Daoy (cell line): ENCODE results near the gene ZNF768. TPM values are rescaled to one million over a fixed set of nuclear protein-coding genes. Genes with fewer than 3 reads are reported as not detected.
A peak's percentile ranks its signal among the peaks of the same experiment; 100 is the strongest.
"Not testable (repeated sequence)": the region's sequence is repeated elsewhere in the genome, so short reads cannot be mapped to it uniquely, and the experiment has no call there.

ENCODE experiments used
- DNase-seq: peaks from one replicate; pipeline ENCODE4 v3.0.0-alpha.2; 2015; ENCODE audit warnings: low read depth
- total RNA-seq: library from RNA; depleted of rRNA; stranded (reverse); fragments of >200 nt; shearing (Covaris generic); gene quantifications from 2 replicates; pipeline ENCODE4 v1.2.3, GENCODE V29; 2014

Gene ZNF768
- total RNA-seq, 1 experiment from 2014 or later, result 19.2 TPM

- no peak for DNase-seq
Observed at GRCh38 chr16:30510376-30510938, 15.9 kb downstream of the ZNF768 start.

DNA sequence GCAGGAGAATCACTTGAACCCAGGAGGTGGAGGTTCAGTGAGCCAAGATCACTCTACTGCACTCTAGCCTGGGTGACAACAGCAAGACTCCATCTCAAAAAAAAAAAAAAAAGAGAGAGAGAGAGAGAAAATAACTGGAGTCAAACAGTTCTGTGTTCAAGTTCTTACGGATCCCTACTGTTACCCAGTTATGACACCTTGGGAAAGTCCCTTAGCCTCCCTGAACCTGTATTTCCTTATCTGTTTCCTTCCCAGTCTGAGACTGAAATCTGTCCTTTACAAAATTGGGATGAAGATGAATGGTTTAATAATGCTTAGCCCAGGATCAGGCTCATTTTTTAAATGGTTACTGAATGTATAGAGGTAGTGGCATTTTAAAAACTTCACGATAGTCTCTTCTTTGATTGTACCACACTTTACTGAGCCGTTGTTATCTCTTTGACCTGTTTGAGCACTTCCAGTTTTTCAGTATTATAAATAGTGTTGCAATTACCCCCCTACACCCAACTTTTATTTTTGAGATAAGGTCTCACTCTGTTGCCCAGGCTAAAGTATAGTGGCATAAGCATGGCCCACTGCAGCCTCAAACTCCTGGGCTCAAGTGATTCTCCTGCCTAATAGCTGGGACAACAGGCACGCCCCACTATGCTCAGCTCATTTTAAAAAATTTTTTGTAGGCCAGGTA is 17.1 kb downstream of the ZNF768 start:
- DNase-seq, result no peak

DNA sequence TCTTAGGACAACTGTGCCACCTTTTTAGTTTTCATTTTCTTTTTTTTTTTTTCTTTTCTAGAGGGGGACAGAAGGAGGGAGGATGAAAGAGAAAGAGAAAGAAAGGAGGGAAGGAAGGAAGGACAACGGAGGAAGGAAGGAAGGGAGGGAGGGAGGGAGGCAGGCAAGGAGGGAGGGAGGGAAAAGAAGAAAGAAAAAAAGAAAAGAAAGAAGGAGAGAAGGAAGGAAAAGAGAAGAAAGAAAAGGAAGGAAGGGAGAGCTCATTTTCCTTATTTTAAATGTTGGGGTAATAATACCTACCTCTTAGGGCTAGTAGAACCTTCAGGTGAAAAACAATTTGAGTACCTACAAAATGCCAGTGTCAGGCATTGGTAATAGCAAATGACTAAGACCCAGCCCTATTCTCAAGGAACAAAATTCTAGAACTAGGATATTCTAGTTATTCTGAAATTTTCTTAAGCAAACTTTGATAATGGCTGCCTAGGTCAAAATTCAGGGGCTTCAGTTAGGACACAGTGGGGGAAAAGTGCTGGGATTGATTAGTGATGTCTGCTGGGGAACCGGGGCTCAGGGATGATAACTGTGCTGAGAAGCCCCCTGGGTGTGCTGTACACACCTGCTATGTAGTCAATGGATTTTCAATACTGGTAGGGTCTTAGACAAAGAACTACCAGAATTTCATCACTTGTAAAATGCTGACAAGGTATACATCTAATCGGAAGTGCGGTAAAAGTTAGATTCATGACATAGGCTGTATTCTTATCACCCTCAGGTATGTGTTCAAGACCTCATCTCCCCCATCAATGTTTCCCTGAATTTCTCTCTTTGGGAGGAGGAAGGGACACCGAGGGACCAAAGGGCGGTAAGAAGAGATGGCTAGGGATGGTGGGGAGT is 22.7 kb downstream of the ZNF768 start:
- DNase-seq, result no peak

- no peak for DNase-seq
Observed at GRCh38 chr16:30499284-30499683, 27.1 kb downstream of the ZNF768 start.

GRCh38 chr16:30494709-30495108 is 31.7 kb downstream of the ZNF768 start:
- no peak for DNase-seq

DNA sequence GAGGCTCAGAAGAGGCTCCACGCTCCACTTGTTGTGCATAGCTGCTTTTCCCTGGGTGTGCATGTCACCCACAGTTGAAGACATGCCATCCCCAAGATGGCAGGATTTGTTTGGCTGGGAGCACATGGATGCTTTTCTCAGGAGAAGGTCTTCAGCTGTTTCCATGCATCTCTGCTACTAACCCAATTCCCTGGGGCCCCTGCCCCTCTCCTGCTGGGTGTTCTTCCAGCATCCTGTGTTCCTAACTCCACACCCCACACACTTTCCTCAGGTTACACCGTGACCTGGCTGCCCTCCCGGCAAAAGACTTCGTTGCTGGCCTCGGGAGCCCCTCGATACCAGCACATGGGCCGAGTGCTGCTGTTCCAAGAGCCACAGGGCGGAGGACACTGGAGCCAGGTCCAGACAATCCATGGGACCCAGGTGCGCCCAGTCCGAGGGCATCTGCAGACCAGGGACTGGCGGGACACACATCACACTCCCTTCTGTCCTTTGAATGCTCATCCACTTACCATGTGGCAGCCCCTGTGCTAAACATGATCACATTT is 32.4 kb downstream of the ZNF768 start:
- no peak for DNase-seq

- peak; percentile 80 for DNase-seq
Observed at GRCh38 chr16:30491744-30492308, 34.5 kb downstream of the ZNF768 start.

- no peak for DNase-seq
Observed at GRCh38 chr16:30491229-30491628, 35.1 kb downstream of the ZNF768 start.

GRCh38 chr16:30490210-30490609 is 36.2 kb downstream of the ZNF768 start:
- DNase-seq, result no peak

DNA sequence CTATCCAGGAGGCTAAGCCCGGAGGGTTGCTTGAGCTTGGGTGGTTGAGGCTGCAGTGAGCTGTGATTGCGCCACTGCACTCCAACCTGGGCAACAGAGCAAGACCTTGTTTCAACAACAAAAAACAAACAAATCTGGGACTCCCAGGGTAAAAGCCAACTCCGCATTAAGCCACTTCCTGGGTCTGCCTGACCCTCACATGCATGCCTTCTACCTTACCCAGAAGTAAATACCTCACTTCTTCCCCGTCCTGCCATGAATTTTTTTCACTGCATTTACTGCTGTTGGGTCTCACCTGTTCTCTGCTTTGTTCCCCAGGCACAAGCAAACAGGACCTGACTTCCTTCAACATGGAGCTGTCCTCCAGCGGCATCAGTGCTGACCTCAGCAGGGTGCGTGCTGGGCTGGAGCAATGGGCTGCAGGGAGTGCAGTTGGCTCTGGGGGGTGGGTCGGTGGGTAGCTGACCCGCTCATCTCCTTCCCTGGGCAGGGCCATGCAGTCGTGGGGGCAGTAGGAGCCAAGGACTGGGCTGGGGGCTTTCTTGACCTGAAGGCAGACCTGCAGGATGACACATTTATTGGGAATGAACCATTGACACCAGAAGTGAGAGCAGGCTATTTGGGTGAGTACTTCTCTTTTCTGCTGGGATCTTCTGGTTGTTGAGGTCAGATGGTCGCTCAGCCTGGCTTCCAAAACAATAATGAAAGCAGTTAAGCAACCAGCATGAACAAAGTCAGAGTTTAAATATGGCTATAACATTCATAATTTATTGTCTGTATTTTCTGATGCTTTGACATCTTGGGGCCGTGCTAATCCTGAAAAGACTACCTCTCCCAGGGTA is 37.4 kb downstream of the ZNF768 start:
- DNase-seq, result no peak

DNA sequence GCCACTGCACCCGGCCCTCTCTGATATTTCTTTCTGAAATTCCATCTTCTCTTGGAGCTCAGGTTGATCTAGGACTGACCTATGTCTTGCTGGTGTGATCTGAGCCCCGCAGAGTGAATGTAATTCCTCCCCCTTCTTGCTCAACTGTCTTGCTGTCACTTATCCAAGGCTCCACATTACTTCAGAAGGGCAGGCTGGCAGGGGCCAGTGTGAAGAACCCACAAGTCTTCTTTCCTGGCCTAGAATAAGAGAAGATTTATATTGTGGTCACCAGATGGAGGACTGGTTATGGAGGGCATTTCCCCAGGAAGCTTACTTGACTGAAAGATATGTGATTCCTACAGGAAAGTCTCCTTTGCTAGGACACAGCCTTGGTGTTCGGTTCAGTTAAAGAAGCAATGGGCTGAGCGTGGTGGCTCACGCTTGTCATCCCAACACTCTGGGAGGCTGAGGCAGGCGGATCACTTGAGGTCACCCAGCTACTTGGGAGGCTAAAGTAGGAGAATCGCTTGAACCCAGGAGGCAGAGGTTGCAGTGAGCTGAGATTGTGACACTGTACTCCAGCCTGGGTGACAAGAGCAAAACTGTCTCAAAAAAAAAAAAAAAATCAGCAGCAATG is 40.4 kb downstream of the ZNF768 start:
- DNase-seq, result peak; percentile 6

DNA sequence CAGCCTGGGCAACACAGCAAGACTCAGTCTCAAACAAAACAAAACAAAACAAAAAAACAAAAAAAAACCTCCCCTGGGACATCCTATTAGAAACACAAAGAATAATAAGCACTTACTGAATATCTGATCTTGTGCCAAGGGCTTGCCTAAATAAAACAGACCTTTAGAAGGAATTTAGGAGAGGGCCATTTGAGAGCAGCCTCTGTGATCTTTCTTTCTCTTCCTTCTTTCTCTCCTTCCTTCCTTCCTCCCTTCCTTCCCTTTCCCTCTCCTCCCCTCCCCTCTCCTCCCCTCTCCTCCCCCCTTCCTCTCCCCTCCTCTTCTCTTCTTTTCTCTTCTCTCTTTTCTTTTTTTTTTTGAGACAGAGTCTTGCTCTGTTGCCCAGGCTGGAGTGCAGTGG is 41.5 kb downstream of the ZNF768 start:
- DNase-seq, result no peak

- no peak for DNase-seq
Observed at GRCh38 chr16:30482366-30482765, 44.0 kb downstream of the ZNF768 start.

DNA sequence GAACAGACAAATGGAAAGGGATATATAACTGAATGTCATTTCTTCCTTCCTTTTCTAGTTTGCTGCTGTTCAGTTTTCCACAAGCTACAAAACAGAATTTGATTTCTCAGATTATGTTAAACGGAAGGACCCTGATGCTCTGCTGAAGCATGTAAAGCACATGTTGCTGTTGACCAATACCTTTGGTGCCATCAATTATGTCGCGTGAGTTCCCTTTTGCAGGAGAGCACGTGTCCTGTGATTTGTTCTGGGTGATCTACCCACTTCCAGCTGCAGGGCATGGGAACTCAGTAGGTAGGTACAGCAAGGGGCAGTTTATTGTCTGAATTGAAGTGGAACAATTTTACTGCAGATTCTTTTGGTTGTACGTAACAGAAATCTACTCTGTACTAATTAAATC is 45.0 kb downstream of the ZNF768 start:
- no peak for DNase-seq

DNA sequence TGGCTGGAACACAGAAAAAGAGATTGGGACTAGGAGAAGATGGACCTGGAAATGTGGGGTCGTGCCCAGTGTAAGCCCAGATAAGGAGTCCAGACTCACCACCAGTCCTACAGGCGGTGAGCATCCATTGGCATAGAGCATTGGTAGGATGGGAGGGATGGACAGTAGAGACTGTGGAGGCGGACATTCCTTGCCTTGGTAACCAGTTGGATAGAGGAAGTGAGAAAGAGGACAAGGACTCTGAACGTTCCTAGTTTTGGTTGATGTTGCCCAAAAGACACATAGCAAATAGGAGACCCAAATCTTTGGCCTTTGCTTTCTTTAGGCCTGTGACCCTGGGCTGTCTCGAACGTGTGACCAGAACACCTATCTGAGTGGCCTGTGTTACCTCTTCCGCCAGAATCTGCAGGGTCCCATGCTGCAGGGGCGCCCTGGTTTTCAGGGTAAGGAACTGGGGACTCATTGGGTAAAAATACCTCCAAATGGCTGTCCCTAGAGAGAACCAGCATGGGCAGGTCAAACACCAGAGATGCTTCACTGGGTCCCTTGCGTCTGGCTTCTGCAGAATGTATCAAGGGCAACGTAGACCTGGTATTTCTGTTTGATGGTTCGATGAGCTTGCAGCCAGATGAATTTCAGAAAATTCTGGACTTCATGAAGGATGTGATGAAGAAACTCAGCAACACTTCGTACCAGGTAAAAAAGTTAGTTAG is 47.4 kb downstream of the ZNF768 start:
- no peak for DNase-seq

GRCh38 chr16:30477773-30478172 is 48.6 kb downstream of the ZNF768 start:
- DNase-seq, result not testable (repeated sequence)

GRCh38 chr16:30476991-30477390 is 49.4 kb downstream of the ZNF768 start:
- DNase-seq, result no peak

DNA sequence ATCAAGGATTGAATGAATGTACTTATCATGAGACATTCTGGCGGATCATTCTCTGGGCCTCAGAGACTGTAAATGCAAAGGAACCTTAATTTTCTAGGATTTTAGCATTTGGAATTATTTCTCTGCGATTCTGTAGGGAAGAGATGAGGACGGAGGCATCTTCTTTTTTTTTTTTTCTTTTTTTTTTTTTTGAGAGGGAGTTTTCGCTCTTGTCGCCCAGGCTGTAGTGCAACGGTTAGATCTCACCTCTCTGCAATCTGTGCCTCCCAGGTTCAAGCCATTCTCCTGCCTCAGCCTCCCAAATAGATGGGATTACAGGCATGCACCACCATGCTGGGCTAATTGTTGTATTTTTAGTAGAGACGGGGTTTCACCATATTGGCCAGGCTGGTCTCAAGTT is 51.7 kb downstream of the ZNF768 start:
- no peak for DNase-seq

- DNase-seq, result no peak
Observed at GRCh38 chr16:30474074-30474452, 52.3 kb downstream of the ZNF768 start.
